ENCODE measurements around the gene SLC7A4. TPM values are rescaled to one million over a fixed set of nuclear protein-coding genes. Genes with fewer than 3 reads are reported as not detected.
A peak's percentile ranks its signal among the peaks of the same experiment; 100 is the strongest.

Gene SLC7A4
- total RNA-seq, 4 donors from 2014 or later, result 0.45 to 0.54 TPM; not detected in 2

GRCh38 chr22:21014202-21014725 lies 18.1 kb downstream of the SLC7A4 start:
- peak; percentile 82 to 92 for DNase-seq
- Histone ChIP-seq H3K27me3 (no peaks in the 10 kb centered on the region), H3K4me3 (replicated peaks in 1 of 3) (peak overlapping the region in 1 of 3 donors; percentile 8), H3K36me3 (no peaks in the 10 kb centered on the region), H3K27ac (peak overlapping the region in 1 of 3 donors; percentile 3), H3K4me1 (peaks cover 8 to 17% of the 10 kb centered on the region in 2 donors), H3K9me3 (no peaks in the 10 kb centered on the region)
- 3 to 4% methylated on average over 25 to 32 of the region's 40 CpGs for WGBS, 2 donors
- intact Hi-C loops (cut with DNase I), result no loop called here
- no peak for TF ChIP-seq CTCF (IDR thresholded peaks at IDR 0.05)
- TF ChIP-seq POLR2A (IDR thresholded peaks at IDR 0.05), result no peak

GRCh38 chr22:21013657-21014201 lies 18.6 kb downstream of the SLC7A4 start:
- peaks cover 8 to 17% of the 10 kb centered on the region in 2 donors for H3K4me1 ChIP-seq
- peak overlapping the region in 1 of 3 donors; percentile 8 for H3K4me3 ChIP-seq (replicated peaks in 1 of 3)
- peak overlapping the region in 1 of 3 donors; percentile 3 for H3K27ac ChIP-seq
- H3K9me3 ChIP-seq, result no peaks in the 10 kb centered on the region
- no peak for DNase-seq
- no peaks in the 10 kb centered on the region for H3K27me3 ChIP-seq
- no peaks in the 10 kb centered on the region for H3K36me3 ChIP-seq
- TF ChIP-seq POLR2A (IDR thresholded peaks at IDR 0.05), result no peak
- TF ChIP-seq CTCF (IDR thresholded peaks at IDR 0.05), result no peak
- intact Hi-C loops (cut with DNase I), result no loop called here
- WGBS, 2 donors, result 17 to 28% methylated on average over 10 to 15 of the region's 24 CpGs

- H3K27me3 ChIP-seq, result no peaks in the 10 kb centered on the region
- no peaks in the 10 kb centered on the region for H3K36me3 ChIP-seq
- 81 to 87% methylated on average over 10 to 14 of the region's 14 CpGs for WGBS, 2 donors
- no peak for TF ChIP-seq CTCF (IDR thresholded peaks at IDR 0.05)
- TF ChIP-seq POLR2A (IDR thresholded peaks at IDR 0.05), result no peak
- intact Hi-C loops (cut with DNase I), result no loop called here
- no peaks in the 10 kb centered on the region for H3K9me3 ChIP-seq
- no peak overlapping the region for H3K27ac ChIP-seq
- no peak overlapping the region for H3K4me3 ChIP-seq (replicated peaks in 1 of 3)
- H3K4me1 ChIP-seq, result peaks cover 8 to 17% of the 10 kb centered on the region in 2 donors
- no peak for DNase-seq
Observed at GRCh38 chr22:21012446-21013407, 19.6 kb downstream of the SLC7A4 start.

GRCh38 chr22:21010426-21011113 lies 21.8 kb downstream of the SLC7A4 start:
- TF ChIP-seq CTCF (IDR thresholded peaks at IDR 0.05) (no peak), POLR2A (IDR thresholded peaks at IDR 0.05) (no peak)
- Histone ChIP-seq H3K4me1 (peaks cover 8 to 17% of the 10 kb centered on the region in 2 donors), H3K36me3 (no peaks in the 10 kb centered on the region), H3K27me3 (no peaks in the 10 kb centered on the region), H3K9me3 (no peaks in the 10 kb centered on the region), H3K4me3 (replicated peaks in 1 of 3) (no peak overlapping the region), H3K27ac (no peak overlapping the region)
- intact Hi-C loops (cut with DNase I), result no loop called here
- WGBS, 2 donors, result 86 to 92% methylated on average over 3 of the region's 3 CpGs
- no peak for DNase-seq

Data from thyroid gland (tissue), 4 donors.